ENCODE results near the gene SLC44A1.

Gene SLC44A1

GRCh38 chr9:105338308-105338707 lies 93.9 kb downstream of the SLC44A1 start:
- DNase-seq (ENCODE audit: low read depth) = no peak

- DNase-seq (ENCODE audit: low read depth) = no peak
These were observed 95.4 kb downstream of the SLC44A1 start for GRCh38 chr9:105339849-105340248.

- DNase-seq (ENCODE audit: low read depth) = no peak
These were observed 97.1 kb downstream of the SLC44A1 start for GRCh38 chr9:105341434-105342146.

GRCh38 chr9:105342147-105342505 lies 97.7 kb downstream of the SLC44A1 start:
- no peak for DNase-seq (ENCODE audit: low read depth)

- DNase-seq (ENCODE audit: low read depth) = no peak
These were observed 99.8 kb downstream of the SLC44A1 start for GRCh38 chr9:105344283-105344682.

- DNase-seq (ENCODE audit: low read depth) = no peak
These were observed 101.2 kb downstream of the SLC44A1 start for GRCh38 chr9:105345626-105346025.

- no peak for DNase-seq (ENCODE audit: low read depth)
These were observed 101.8 kb downstream of the SLC44A1 start for GRCh38 chr9:105346273-105346672.

GRCh38 chr9:105354448-105354847 lies 110.0 kb downstream of the SLC44A1 start:
- DNase-seq (ENCODE audit: low read depth) = no peak

GRCh38 chr9:105355781-105356180 lies 111.3 kb downstream of the SLC44A1 start:
- DNase-seq (ENCODE audit: low read depth) = no peak

- DNase-seq (ENCODE audit: low read depth) = no peak
These were observed 113.5 kb downstream of the SLC44A1 start for GRCh38 chr9:105357937-105358336.

GRCh38 chr9:105359892-105360291 lies 115.4 kb downstream of the SLC44A1 start:
- DNase-seq (ENCODE audit: low read depth) = peak; percentile 28

GRCh38 chr9:105360344-105360743 lies 115.9 kb downstream of the SLC44A1 start:
- DNase-seq (ENCODE audit: low read depth) = no peak

- DNase-seq (ENCODE audit: low read depth) = no peak
These were observed 117.4 kb downstream of the SLC44A1 start for GRCh38 chr9:105361873-105362272.

- DNase-seq (ENCODE audit: low read depth) = no peak
These were observed 118.0 kb downstream of the SLC44A1 start for GRCh38 chr9:105362470-105362869.

GRCh38 chr9:105363837-105364236 lies 119.4 kb downstream of the SLC44A1 start:
- DNase-seq (ENCODE audit: low read depth) = no peak

- DNase-seq (ENCODE audit: low read depth) = no peak
These were observed 125.5 kb downstream of the SLC44A1 start for GRCh38 chr9:105369911-105370310.

GRCh38 chr9:105373723-105374122 lies 129.3 kb downstream of the SLC44A1 start:
- DNase-seq (ENCODE audit: low read depth) = no peak

- no peak for DNase-seq (ENCODE audit: low read depth)
These were observed 130.9 kb downstream of the SLC44A1 start for GRCh38 chr9:105375323-105375722.

GRCh38 chr9:105376893-105377292 lies 132.4 kb downstream of the SLC44A1 start:
- DNase-seq (ENCODE audit: low read depth) = no peak

- peak; percentile 11 for DNase-seq (ENCODE audit: low read depth)
These were observed 141.0 kb downstream of the SLC44A1 start for GRCh38 chr9:105385381-105385985.

- no peak for DNase-seq (ENCODE audit: low read depth)
These were observed 145.3 kb downstream of the SLC44A1 start for GRCh38 chr9:105389796-105390195.

- no peak for DNase-seq (ENCODE audit: low read depth)
These were observed 146.4 kb downstream of the SLC44A1 start for GRCh38 chr9:105390871-105391270.

- no peak for DNase-seq (ENCODE audit: low read depth)
These were observed 146.8 kb downstream of the SLC44A1 start for GRCh38 chr9:105391288-105391687.

- DNase-seq (ENCODE audit: low read depth) = no peak
These were observed 148.1 kb downstream of the SLC44A1 start for GRCh38 chr9:105392531-105392930.
